BLaER1 (cell line): Measurements from ENCODE around the gene TAF10.

ENCODE experiments used
- H3K27ac ChIP-seq: shearing (Covaris generic); formaldehyde crosslinking; 2 replicates; pipeline ENCODE4 v1.8.1; 2022
- H3K27me3 ChIP-seq: shearing (Covaris generic); formaldehyde crosslinking; 2 replicates; pipeline ENCODE4 v1.8.1; 2022
- H3K36me3 ChIP-seq: shearing (Covaris generic); formaldehyde crosslinking; 2 replicates; pipeline ENCODE4 v1.8.1; 2022
- H3K4me1 ChIP-seq: shearing (Covaris generic); formaldehyde crosslinking; 2 replicates; pipeline ENCODE4 v1.8.1; 2022
- H3K4me2 ChIP-seq: shearing (Covaris generic); formaldehyde crosslinking; 2 replicates; pipeline ENCODE4 v1.8.1; 2022
- H3K4me3 ChIP-seq: shearing (Covaris generic); formaldehyde crosslinking; 2 replicates; pipeline ENCODE4 v1.8.1; 2022
- H3K9ac ChIP-seq: shearing (Covaris generic); formaldehyde crosslinking; 2 replicates; pipeline ENCODE4 v1.8.1; 2022
- H3K9me3 ChIP-seq: shearing (Covaris generic); formaldehyde crosslinking; 2 replicates; pipeline ENCODE4 v1.8.1; 2022
- H4K20me1 ChIP-seq: shearing (Covaris generic); formaldehyde crosslinking; 2 replicates; pipeline ENCODE4 v1.8.1; 2022
- Cebpa-rat ChIP-seq: shearing (Covaris generic); IDR thresholded peaks from 2 replicates; pipeline ENCODE4 v1.8.1; 2022

Gene TAF10

GRCh38 chr11:6633422-6634408, 21.7 kb upstream of the TAF10 start:
- H3K9ac ChIP-seq = no peak overlapping the region
- H3K4me2 ChIP-seq = no peak overlapping the region
- TF ChIP-seq Cebpa-rat = no peak
- H3K4me1 ChIP-seq = peaks cover 15% of the 10 kb centered on the region
- H4K20me1 ChIP-seq = 0 out of 2 replicates have a peak, but pooled peaks cover 10% of the 10 kb centered on the region
- no peaks in the 10 kb centered on the region for H3K9me3 ChIP-seq
- H3K4me3 ChIP-seq = no peak overlapping the region
- no peak overlapping the region for H3K27ac ChIP-seq
- H3K36me3 ChIP-seq = peaks cover 80% of the 10 kb centered on the region
- no peaks in the 10 kb centered on the region for H3K27me3 ChIP-seq

GRCh38 chr11:6632116-6633073, 20.4 kb upstream of the TAF10 start:
- Histone ChIP-seq H3K4me2 (no peak overlapping the region), H3K4me3 (no peak overlapping the region), H4K20me1 (0 out of 2 replicates have a peak, but pooled peaks cover 6% of the 10 kb centered on the region), H3K36me3 (peaks cover 79% of the 10 kb centered on the region), H3K27ac (no peak overlapping the region), H3K4me1 (peaks cover 15% of the 10 kb centered on the region), H3K27me3 (no peaks in the 10 kb centered on the region), H3K9me3 (no peaks in the 10 kb centered on the region), H3K9ac (no peak overlapping the region)
- no peak for TF ChIP-seq Cebpa-rat

- Histone ChIP-seq H3K27me3 (no peaks in the 10 kb centered on the region), H3K9ac (no peak overlapping the region), H3K4me2 (no peak overlapping the region), H3K4me3 (no peak overlapping the region), H3K4me1 (peaks cover 13% of the 10 kb centered on the region), H4K20me1 (no peaks in the 10 kb centered on the region), H3K27ac (no peak overlapping the region), H3K36me3 (peaks cover 79% of the 10 kb centered on the region), H3K9me3 (no peaks in the 10 kb centered on the region)
- TF ChIP-seq Cebpa-rat = no peak
These were observed 19.4 kb upstream of the TAF10 start for GRCh38 chr11:6631361-6631890.

DNA sequence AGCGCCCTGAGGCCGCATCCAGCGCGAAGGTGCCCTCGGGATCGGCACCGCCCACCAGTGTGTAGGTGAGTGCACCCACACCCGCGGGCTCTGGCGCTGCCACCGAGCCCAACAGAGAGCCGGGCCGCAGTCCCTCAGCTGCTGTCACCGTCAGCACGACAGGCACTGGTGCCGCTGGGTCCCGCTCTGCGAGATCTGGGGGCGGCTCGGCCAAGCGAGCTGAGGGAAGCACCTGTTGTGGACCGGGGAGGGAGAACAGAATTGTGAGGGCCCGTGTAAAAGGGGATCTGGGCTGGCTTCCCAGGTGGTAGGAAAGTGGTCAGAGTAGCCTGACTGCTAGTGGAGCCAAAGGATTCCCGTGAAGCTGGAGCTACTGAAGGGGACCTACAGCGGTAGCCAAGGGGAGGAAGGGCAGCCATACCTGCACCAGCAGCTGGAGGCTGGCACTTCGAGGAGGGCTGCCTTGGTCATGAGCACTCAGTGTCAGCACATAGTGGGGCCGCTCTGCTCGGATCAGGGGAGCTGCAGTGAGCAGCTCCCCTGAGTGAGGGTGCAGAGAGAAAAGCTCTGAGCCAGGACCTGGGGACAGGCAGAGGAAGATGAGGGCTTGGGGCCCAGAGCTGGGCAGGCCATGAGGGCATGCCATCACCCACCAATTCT, 18.7 kb upstream of the TAF10 start:
- H3K36me3 ChIP-seq = peaks cover 84% of the 10 kb centered on the region
- no peak overlapping the region for H3K4me3 ChIP-seq
- H4K20me1 ChIP-seq = no peaks in the 10 kb centered on the region
- no peak overlapping the region for H3K4me2 ChIP-seq
- no peak overlapping the region for H3K27ac ChIP-seq
- H3K27me3 ChIP-seq = no peaks in the 10 kb centered on the region
- no peaks in the 10 kb centered on the region for H3K9me3 ChIP-seq
- peaks cover 6% of the 10 kb centered on the region for H3K4me1 ChIP-seq
- no peak for TF ChIP-seq Cebpa-rat
- H3K9ac ChIP-seq = no peak overlapping the region

- Histone ChIP-seq H3K4me2 (no peak overlapping the region), H3K27me3 (no peaks in the 10 kb centered on the region), H3K36me3 (peaks cover 91% of the 10 kb centered on the region), H3K4me3 (no peak overlapping the region), H4K20me1 (no peaks in the 10 kb centered on the region), H3K9me3 (no peaks in the 10 kb centered on the region), H3K27ac (no peak overlapping the region), H3K4me1 (no peaks in the 10 kb centered on the region), H3K9ac (no peak overlapping the region)
- no peak for TF ChIP-seq Cebpa-rat
These were observed 18.0 kb upstream of the TAF10 start for GRCh38 chr11:6629892-6630631.

GRCh38 chr11:6629573-6629891, 17.5 kb upstream of the TAF10 start:
- no peak for TF ChIP-seq Cebpa-rat
- no peaks in the 10 kb centered on the region for H3K4me1 ChIP-seq
- H3K27me3 ChIP-seq = no peaks in the 10 kb centered on the region
- peaks cover 96% of the 10 kb centered on the region for H3K36me3 ChIP-seq
- no peak overlapping the region for H3K4me3 ChIP-seq
- H3K27ac ChIP-seq = no peak overlapping the region
- H3K4me2 ChIP-seq = no peak overlapping the region
- no peaks in the 10 kb centered on the region for H3K9me3 ChIP-seq
- H3K9ac ChIP-seq = no peak overlapping the region
- no peaks in the 10 kb centered on the region for H4K20me1 ChIP-seq

DNA sequence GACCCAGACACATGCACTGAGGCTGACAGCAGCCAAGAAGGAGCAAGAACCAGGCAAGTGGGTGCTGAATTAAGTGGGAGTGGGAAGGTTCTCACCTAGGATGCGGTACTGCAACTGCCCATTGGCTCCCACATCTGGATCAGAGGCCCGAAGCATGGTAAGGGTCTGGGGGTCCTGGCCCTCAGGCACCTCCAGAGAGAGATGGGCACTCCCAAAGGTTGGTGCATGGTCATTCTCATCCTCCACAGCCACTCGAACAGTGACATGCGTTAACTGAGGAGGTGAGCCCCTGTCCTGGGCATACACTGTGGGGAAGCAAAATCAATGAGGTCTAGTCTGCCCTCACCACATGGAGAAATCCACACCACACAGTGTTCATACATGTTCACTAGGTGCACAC, 16.5 kb upstream of the TAF10 start:
- no peaks in the 10 kb centered on the region for H3K4me1 ChIP-seq
- no peak for TF ChIP-seq Cebpa-rat
- no peaks in the 10 kb centered on the region for H4K20me1 ChIP-seq
- H3K4me3 ChIP-seq = no peak overlapping the region
- H3K36me3 ChIP-seq = peaks cover 98% of the 10 kb centered on the region
- H3K4me2 ChIP-seq = no peak overlapping the region
- no peak overlapping the region for H3K9ac ChIP-seq
- no peak overlapping the region for H3K27ac ChIP-seq
- H3K27me3 ChIP-seq = no peaks in the 10 kb centered on the region
- no peaks in the 10 kb centered on the region for H3K9me3 ChIP-seq

- H3K4me1 ChIP-seq = peaks cover 2% of the 10 kb centered on the region; the same call in 1 of the 2 replicates
- no peak overlapping the region for H3K4me3 ChIP-seq
- no peak overlapping the region for H3K4me2 ChIP-seq
- no peaks in the 10 kb centered on the region for H4K20me1 ChIP-seq
- TF ChIP-seq Cebpa-rat = no peak
- H3K27ac ChIP-seq = no peak overlapping the region
- peaks cover 98% of the 10 kb centered on the region for H3K36me3 ChIP-seq
- H3K27me3 ChIP-seq = no peaks in the 10 kb centered on the region
- no peaks in the 10 kb centered on the region for H3K9me3 ChIP-seq
- no peak overlapping the region for H3K9ac ChIP-seq
These were observed 15.8 kb upstream of the TAF10 start for GRCh38 chr11:6627762-6628241.
